Renal cortical epithelial cell (primary cell): ENCODE measurements around the gene XYLT2. TPM values are rescaled to one million over a fixed set of nuclear protein-coding genes. Genes with fewer than 3 reads are reported as not detected.
"Not testable (repeated sequence)": the region's sequence is repeated elsewhere in the genome, so short reads cannot be mapped to it uniquely, and the experiment has no call there.

Source experiments
- DNase-seq: peaks from one replicate; pipeline ENCODE4 v3.0.0-alpha.2; 2011; ENCODE audit warnings: low read depth
- total RNA-seq: library from RNA; depleted of rRNA; stranded (reverse); fragments of >200 nt; gene quantifications from 2 replicates; pipeline ENCODE4 v1.2.3, GENCODE V29; 2014

The XYLT2 gene
- total RNA-seq, 1 donor from 2014 or later, result 42.3 TPM

GRCh38 chr17:50389534-50389933, 43.6 kb downstream of the XYLT2 start:
- no peak for DNase-seq

GRCh38 chr17:50392621-50393020, 46.7 kb downstream of the XYLT2 start:
- no peak for DNase-seq

- no peak for DNase-seq
These were observed 47.8 kb downstream of the XYLT2 start for GRCh38 chr17:50393700-50394099.

- no peak for DNase-seq
These were observed 48.8 kb downstream of the XYLT2 start for GRCh38 chr17:50394711-50395110.

- peak; percentile 52 for DNase-seq
These were observed 50.6 kb downstream of the XYLT2 start for GRCh38 chr17:50396261-50397110.

GRCh38 chr17:50397111-50397918, 51.4 kb downstream of the XYLT2 start, which contains the start of gene LRRC59:
Gene LRRC59, minus strand, starts transcription at chr17:50397523. Its CDS starts 206 bp downstream, at chr17:50397317.
- DNase-seq, result peak; percentile 55

- no peak for DNase-seq
These were observed 52.0 kb downstream of the XYLT2 start for GRCh38 chr17:50397919-50398285.

- not testable (repeated sequence) for DNase-seq
These were observed 52.7 kb downstream of the XYLT2 start for GRCh38 chr17:50398672-50399071.

GRCh38 chr17:50399591-50399990, 53.7 kb downstream of the XYLT2 start:
- DNase-seq, result not testable (repeated sequence)

- DNase-seq, result not testable (repeated sequence)
These were observed 59.4 kb downstream of the XYLT2 start for GRCh38 chr17:50405351-50405750.

- no peak for DNase-seq
These were observed 60.7 kb downstream of the XYLT2 start for GRCh38 chr17:50406578-50406977.

- peak; percentile 34 for DNase-seq
These were observed 62.0 kb downstream of the XYLT2 start for GRCh38 chr17:50407921-50408320.

Other genes with a start within 250 kb of the XYLT2 start
- gene SAMD14, start 216.0 kb upstream of the XYLT2 start, total RNA-seq, result 1.2 and 2.3 TPM in 2 replicates
- 15.8 and 39.9 TPM in 2 replicates for gene PPP1R9B, start 195.4 kb upstream of the XYLT2 start, total RNA-seq
- gene SGCA, start 180.1 kb upstream of the XYLT2 start, total RNA-seq, result not detected in 2 replicates
- 65.6 and 141 TPM in 2 replicates for gene COL1A1, start 144.5 kb upstream of the XYLT2 start, total RNA-seq
- 0.87 and 2.3 TPM in 2 replicates for gene TMEM92, start 71.7 kb upstream of the XYLT2 start, total RNA-seq
- 41.8 and 69.3 TPM in 2 replicates for gene MRPL27, start 27.1 kb downstream of the XYLT2 start, total RNA-seq
- gene EME1, start 27.1 kb downstream of the XYLT2 start, total RNA-seq, result 0.55 and 5.9 TPM in 2 replicates
- 141 and 219 TPM in 2 replicates for gene LRRC59, start 51.4 kb downstream of the XYLT2 start, total RNA-seq
- 32.5 and 44.5 TPM in 2 replicates for gene ACSF2, start 80.1 kb downstream of the XYLT2 start, total RNA-seq
- not detected in 2 replicates for gene CHAD, start 122.8 kb downstream of the XYLT2 start, total RNA-seq
- gene RSAD1, start 132.7 kb downstream of the XYLT2 start, total RNA-seq, result 9.2 and 14.6 TPM in 2 replicates
- 0.30 TPM in 1 of 2 replicates, not detected in the other for gene MYCBPAP, start 162.3 kb downstream of the XYLT2 start, total RNA-seq
- gene EPN3, start 186.6 kb downstream of the XYLT2 start, total RNA-seq, result 0.17 and 0.99 TPM in 2 replicates
- gene SPATA20, start 201.0 kb downstream of the XYLT2 start, total RNA-seq, result 59.3 and 62.7 TPM in 2 replicates
- gene CACNA1G, start 214.6 kb downstream of the XYLT2 start, total RNA-seq, result 0.10 TPM in 1 of 2 replicates, not detected in the other